ENCODE results near the gene FLOT1.
A peak's percentile ranks its signal among the peaks of the same experiment; 100 is the strongest.

The FLOT1 gene

GRCh38 chr6:30678964-30679726, 63.3 kb downstream of the FLOT1 start (continued):
- TF ChIP-seq ZNF660 (tag by site-specific recombination; IDR thresholded peaks at IDR 0.05) (no peak; the same call in 1 of the 2 replicates), ZNF175 (tag by site-specific recombination; IDR thresholded peaks at IDR 0.05) (no peak), GLIS1 (tag by site-specific recombination; IDR thresholded peaks at IDR 0.05) (no peak), ZXDB (tag by site-specific recombination; IDR thresholded peaks at IDR 0.05) (0 out of 2 replicates have a peak, but pooled peaks have one; percentile 52), ZNF174 (tag by site-specific recombination; IDR thresholded peaks at IDR 0.05) (no peak), ZNF473 (tag by site-specific recombination; IDR thresholded peaks at IDR 0.05) (no peak), TCF7L2 (IDR thresholded peaks at IDR 0.05; ENCODE audit: borderline replicate concordance, low read depth, low read length) (no peak), ZNF645 (tag by site-specific recombination; IDR thresholded peaks at IDR 0.05) (no peak), ZNF843 (tag by site-specific recombination; IDR thresholded peaks at IDR 0.05) (peak; percentile 34; the same call in 1 of the 2 replicates), HOXD13 (CRISPR knock-in tag; IDR thresholded peaks at IDR 0.05; ENCODE audit: borderline replicate concordance) (no peak), BCL11A (tag by site-specific recombination; IDR thresholded peaks at IDR 0.05; ENCODE audit: low read depth) (no peak), ZNF23 (tag by site-specific recombination; IDR thresholded peaks at IDR 0.05; ENCODE audit: borderline replicate concordance) (no peak), ZNF529 (tag by site-specific recombination; IDR thresholded peaks at IDR 0.05; ENCODE audit: insufficient replicate concordance) (no peak), ZNF792 (tag by site-specific recombination; IDR thresholded peaks at IDR 0.05) (no peak), KLF10 (tag by site-specific recombination; IDR thresholded peaks at IDR 0.05) (0 out of 2 replicates have a peak, but pooled peaks have one; percentile 23), SCRT1 (tag by site-specific recombination; IDR thresholded peaks at IDR 0.05; ENCODE audit: borderline replicate concordance) (no peak), ZNF600 (tag by site-specific recombination; IDR thresholded peaks at IDR 0.05) (peak; percentile 49; the same call in 1 of the 2 replicates), ZBTB6 (tag by site-specific recombination; IDR thresholded peaks at IDR 0.05) (no peak), ZNF211 (tag by site-specific recombination; IDR thresholded peaks at IDR 0.05; ENCODE audit: low read depth) (no peak), SALL2 (tag by site-specific recombination; IDR thresholded peaks at IDR 0.05; ENCODE audit: borderline replicate concordance) (no peak), CTCF (tag by site-specific recombination; IDR thresholded peaks at IDR 0.05) (peak; percentile 90), ZBTB17 (tag by site-specific recombination; IDR thresholded peaks at IDR 0.05) (peak; percentile 86), ZBTB10 (tag by site-specific recombination; IDR thresholded peaks at IDR 0.05) (no peak), ZNF37A (tag by site-specific recombination; IDR thresholded peaks at IDR 0.05) (no peak), ZNF701 (tag by site-specific recombination; IDR thresholded peaks at IDR 0.05) (no peak), ZNF555 (tag by site-specific recombination; conservative IDR thresholded peaks at IDR 0.05) (no peak), ZNF707 (tag by site-specific recombination; IDR thresholded peaks at IDR 0.05) (no peak), ZNF692 (tag by site-specific recombination; IDR thresholded peaks at IDR 0.05) (0 out of 2 replicates have a peak, but pooled peaks have one; percentile 47), REPIN1 (tag by site-specific recombination; IDR thresholded peaks at IDR 0.05; ENCODE audit: low read depth) (no peak), PRDM1 (tag by site-specific recombination; IDR thresholded peaks at IDR 0.05) (no peak), ZNF398 (tag by site-specific recombination; IDR thresholded peaks at IDR 0.05) (no peak)
